HG03025 (cell line): ENCODE results near the gene ARHGEF37.

ENCODE experiments used
- ATAC-seq: cut with Tn5 transposase; IDR thresholded peaks from one replicate; pipeline ENCODE4 v1.9.1; 2021; ENCODE audit warnings: mild to moderate bottlenecking, moderate library complexity; ENCODE audit not compliant: unreplicated experiment, low FRiP score

Gene ARHGEF37

DNA sequence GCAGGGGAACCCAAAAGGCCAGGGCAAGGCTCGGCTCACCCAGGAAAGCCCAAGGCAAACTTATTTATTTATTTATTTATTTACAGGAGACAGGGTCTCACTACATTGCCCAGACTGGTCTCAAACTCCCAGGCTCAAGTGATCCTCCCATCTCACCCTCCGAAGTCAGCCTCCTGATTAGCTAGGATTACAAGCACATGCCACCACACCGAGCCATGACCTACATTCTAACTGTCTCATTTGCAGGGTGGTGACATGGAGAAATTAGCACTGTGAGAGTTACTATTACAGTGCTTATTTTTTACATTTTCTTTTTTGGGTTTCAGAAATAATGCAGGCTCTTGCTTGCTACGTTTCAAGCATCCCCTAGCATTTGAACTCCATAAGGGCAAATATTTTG is 18.1 kb downstream of the ARHGEF37 start:
- ATAC-seq: no peak

GRCh38 chr5:149600932-149601331 is 19.6 kb downstream of the ARHGEF37 start:
- ATAC-seq: no peak

DNA sequence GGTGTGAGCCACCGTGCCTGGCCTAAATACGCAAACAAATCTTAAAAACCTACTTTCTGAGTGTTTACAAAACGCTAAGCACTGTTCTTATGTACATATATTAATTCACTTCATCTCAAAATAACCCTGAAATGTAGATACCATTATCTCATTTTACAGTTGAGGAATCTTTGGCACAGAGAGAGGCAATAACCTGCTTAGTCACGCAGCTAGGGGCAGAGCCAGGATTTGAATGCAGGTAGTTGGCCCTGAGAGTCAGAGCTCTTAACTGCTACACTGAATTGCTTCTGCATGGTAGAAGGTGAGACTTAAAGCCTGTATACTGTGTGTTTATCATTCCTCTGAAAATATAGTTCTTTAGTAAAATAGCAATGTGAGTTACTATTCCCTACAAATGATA is 21.9 kb downstream of the ARHGEF37 start:
- no peak for ATAC-seq

GRCh38 chr5:149603920-149604319 is 22.6 kb downstream of the ARHGEF37 start:
- no peak for ATAC-seq

GRCh38 chr5:149604321-149604720 is 23.0 kb downstream of the ARHGEF37 start:
- no peak for ATAC-seq

- ATAC-seq: no peak
Measured at GRCh38 chr5:149605354-149605997, 24.2 kb downstream of the ARHGEF37 start.

DNA sequence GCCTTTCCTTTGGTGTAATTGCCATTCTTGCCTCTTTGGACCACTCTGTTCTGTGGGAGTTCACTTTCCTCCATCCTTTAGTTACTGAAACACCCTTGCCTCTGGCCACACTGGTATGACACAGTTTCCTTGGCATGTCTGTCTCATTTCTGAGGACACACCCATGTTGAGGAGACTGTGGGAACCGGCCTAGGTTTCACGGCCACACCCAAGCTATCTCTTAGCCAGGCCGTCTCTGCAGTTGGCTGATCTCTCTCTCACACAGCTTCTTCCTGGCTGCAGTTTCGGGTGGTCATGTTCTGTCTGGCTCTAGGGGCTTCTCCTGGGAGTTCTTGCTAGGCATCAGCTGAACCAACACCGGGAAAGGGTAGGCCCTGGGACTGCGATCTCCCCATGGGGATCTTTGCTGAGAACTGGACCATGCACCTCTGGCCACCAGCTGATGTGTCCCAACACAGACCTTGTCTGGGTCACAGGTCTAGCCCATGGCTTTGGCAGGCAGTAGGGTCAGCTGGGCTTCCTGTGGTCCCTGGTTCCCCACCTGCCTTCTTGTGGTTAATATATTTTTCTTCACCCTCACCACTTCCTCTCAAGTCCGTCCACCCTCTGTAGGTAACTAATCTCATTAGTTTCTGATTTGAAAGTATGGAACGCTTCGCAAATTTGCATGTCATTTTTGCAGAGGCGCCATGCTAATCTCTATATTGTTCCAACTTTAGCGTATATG is 24.9 kb downstream of the ARHGEF37 start:
- peak; percentile 88 for ATAC-seq

- no peak for ATAC-seq
Measured at GRCh38 chr5:149608936-149609545, 27.7 kb downstream of the ARHGEF37 start.

DNA sequence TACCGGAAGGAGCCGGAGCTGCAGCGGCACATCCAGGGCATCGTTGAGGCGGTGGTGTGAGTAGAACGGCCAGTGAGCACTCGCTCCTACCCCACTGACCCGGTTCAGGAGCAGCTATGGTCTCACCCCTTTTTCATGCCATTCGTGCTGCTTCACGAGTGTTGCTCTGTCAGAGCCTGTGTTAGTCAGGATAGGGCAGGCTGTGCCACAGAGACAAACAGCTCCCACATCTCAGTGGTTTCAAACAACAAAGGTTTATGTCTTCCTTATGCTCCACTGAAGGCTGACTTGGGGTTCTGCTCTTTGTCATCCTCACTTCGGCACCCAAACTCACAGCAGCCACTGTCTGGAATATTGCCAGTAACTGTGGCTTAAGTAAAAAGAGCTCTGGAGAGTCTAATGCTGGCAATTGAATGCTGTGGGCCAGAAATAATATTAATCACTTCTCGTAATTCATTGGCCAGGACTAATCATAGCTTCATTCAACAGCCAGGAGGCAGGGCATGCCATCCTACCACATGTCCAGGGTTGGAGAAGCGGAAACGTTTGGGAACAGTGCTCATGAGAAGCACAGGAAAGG is 28.4 kb downstream of the ARHGEF37 start:
- ATAC-seq: no peak

- no peak for ATAC-seq
Measured at GRCh38 chr5:149610589-149611255, 29.4 kb downstream of the ARHGEF37 start.

DNA sequence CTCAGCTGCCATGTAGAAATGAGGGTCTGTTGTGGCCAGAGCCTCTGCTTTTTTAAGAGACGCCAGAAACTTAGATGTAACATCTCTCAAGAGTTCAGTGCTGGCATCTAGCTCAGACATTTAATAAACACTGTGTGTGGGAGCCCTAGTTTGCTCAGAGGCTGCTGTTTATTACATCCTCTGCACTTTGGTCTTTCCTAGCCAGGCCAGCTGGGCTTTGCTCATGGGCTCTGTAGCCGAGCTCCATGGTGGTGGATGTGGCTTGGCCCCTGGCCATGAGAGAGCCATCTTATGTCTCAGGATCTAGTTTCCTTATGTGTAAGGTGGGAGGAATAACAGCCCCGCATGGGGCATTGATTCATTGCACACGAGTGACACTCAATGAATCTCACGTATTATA is 30.0 kb downstream of the ARHGEF37 start:
- ATAC-seq: no peak

DNA sequence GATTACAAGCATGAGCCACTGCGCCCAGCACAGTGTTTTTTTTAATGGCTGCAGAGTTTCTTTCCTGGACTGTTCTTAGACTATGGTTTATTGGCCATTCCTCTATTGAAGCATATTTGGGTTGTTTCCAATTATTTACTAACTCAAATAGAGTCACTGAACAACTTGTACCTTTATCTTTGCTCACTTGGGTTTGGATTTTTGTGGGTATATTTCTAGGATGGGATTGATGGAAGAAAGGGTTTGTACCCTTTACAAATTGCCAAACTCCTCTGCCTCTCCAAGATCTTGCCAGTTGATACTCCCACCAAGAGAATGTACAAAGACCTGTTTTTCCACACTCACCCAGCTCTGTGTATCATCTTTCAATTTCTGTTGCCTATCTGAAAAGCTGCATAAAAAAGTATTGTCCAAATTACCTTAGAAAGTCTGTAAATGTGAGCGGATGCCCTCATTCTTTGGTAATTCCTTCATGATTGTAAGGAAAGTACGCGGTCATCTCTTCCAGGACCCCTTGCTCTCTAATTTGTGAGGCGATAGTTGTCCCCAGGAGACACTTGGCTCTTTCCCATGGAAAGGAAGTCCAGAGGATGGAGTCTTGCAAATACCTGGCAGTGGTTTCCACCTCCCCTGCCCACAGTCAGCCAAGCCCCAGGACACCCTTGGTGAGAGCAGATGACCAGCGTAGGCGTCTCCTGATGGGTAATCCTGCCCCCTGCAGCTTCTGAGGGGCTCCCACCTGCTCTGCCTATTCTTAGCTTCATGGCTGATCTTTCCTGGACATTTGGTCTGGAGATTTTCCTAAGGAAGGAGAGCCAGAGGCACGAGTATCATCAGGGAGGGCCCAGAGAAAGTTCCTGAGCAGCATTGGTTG is 33.0 kb downstream of the ARHGEF37 start:
- ATAC-seq: no peak

- no peak for ATAC-seq
Measured at GRCh38 chr5:149615976-149616375, 34.7 kb downstream of the ARHGEF37 start.

DNA sequence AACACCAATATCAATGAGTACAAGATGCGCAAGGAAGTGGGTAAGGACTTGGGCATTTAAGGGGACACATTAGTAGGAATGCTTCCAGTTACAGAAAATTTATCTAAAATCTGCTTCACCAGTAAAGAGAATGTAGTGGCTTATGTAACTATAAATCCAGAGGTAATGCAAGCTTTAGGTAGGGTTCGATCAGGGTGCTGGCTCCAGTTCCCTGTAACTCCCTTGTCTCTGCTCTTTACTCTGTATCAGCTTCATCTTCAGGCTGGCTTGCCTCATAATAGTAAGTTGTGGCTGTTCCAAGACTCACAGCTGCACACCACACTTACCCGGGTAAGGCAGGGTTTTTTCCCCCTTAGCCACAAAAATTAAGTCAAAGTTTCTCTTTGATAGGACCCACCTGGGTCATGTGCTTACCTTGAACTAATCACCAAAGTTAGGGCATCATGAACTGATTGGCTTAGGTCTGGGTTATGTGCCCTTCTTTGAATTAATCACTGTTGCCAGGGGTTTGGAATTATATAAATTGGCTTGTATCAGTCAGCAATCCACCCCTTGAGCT is 35.5 kb downstream of the ARHGEF37 start:
- ATAC-seq: no peak

DNA sequence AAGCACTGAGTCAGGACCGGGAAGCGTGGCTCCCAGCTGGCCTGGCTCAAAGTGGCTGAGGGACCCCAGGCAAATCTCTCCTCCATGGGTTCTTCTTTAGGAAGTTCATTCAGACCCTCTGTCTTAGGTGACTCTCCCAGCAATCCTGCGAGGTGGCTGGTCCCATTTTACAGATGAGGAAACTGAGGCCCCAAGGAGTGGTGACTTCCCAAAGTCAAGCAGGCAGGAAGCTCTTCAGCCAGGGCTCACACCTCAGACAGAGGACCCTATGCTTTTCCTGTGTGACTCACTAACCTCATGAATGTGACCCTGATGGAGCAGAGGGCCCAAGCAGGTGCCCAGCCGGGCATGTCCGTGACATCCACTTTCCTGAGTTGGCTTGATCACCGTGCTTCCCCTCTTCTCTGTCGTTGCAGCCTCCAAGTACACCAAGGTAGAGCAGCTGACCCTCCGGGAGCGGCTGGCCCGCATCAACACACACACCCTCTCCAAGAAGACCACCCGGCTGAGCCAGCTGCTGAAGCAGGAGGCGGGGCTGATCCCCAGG is 36.5 kb downstream of the ARHGEF37 start:
- ATAC-seq: no peak

DNA sequence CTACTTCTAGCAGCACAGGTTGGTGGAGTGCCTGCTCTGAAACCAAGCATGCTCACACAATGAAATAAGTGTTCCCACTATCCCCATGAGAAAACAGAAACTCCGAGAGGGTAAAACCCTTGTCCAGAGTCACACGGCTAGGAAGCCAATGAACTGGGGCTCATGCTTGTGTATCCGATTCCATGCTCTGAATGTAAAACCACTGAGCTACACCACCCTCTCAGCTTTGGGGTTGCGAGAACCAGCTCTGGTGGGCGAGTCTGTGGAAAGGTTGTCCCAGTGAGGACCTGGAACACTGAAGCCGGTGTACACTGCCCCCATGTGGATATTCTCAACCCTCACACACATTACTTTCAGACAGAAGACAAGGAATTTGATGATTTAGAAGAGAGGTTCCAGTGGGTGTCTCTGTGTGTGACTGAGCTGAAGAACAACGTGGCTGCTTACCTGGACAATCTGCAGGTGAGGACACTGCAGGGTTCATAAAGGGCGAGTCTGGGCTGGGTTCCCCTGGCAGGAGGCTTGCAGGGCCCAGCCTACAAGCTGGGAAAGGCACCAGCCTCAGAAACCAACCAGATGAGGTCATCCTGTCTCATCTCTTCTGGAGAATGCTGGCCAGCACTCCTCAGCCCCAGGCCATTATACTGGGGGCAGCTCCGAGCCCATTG is 37.4 kb downstream of the ARHGEF37 start:
- ATAC-seq: no peak

- no peak for ATAC-seq
Measured at GRCh38 chr5:149621415-149622098, 40.3 kb downstream of the ARHGEF37 start.

DNA sequence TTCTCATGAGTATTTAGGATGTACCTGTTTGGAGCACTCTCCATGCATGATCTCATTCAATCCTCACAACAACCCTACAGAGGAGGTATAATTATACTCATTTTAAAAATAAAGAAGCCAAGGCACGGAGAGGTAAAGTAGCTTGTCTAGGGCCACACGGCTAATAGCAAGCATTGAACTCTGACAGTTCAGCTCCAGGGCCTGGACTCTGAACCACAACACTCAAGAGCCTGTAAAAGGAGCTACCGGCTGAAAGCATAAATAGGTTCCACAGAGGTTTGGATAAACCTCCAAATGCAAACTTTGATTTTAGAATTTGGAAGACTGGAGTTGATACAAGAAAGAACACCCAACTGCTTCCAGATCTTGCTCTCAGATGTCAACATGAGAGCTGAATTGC is 41.2 kb downstream of the ARHGEF37 start:
- ATAC-seq: no peak
